Nephron (organoid): ENCODE data around the gene ZNF519.
"Not testable (repeated sequence)": the region's sequence is repeated elsewhere in the genome, so short reads cannot be mapped to it uniquely, and the experiment has no call there.

ENCODE experiments used
- H3K27ac Mint-ChIP-seq, 3 experiments: 2 replicates each; pipeline ENCODE4 v1.8.0; 2020; ENCODE audit warnings: mixed read lengths in 3 of 3, mild to moderate bottlenecking in 2 of 3, moderate library complexity in 1 of 3
- H3K27me3 Mint-ChIP-seq: 2 replicates; pipeline ENCODE4 v1.8.0; 2021; ENCODE audit warnings: low read depth, mild to moderate bottlenecking, moderate library complexity, mixed read lengths
- H3K36me3 Mint-ChIP-seq: 2 replicates; pipeline ENCODE4 v1.8.0; 2020; ENCODE audit warnings: low read depth, mixed read lengths
- H3K4me1 Mint-ChIP-seq: 2 replicates; pipeline ENCODE4 v1.8.0; 2020; ENCODE audit warnings: mixed read lengths
- H3K4me3 Mint-ChIP-seq, 3 experiments: 2 replicates each; pipeline ENCODE4 v1.8.0; 2020; ENCODE audit warnings: mild to moderate bottlenecking in 3 of 3, mixed read lengths in 3 of 3, moderate library complexity in 2 of 3
- H3K9me3 Mint-ChIP-seq: 2 replicates; pipeline ENCODE4 v1.8.0; 2020; ENCODE audit warnings: mixed read lengths

The ZNF519 gene

DNA sequence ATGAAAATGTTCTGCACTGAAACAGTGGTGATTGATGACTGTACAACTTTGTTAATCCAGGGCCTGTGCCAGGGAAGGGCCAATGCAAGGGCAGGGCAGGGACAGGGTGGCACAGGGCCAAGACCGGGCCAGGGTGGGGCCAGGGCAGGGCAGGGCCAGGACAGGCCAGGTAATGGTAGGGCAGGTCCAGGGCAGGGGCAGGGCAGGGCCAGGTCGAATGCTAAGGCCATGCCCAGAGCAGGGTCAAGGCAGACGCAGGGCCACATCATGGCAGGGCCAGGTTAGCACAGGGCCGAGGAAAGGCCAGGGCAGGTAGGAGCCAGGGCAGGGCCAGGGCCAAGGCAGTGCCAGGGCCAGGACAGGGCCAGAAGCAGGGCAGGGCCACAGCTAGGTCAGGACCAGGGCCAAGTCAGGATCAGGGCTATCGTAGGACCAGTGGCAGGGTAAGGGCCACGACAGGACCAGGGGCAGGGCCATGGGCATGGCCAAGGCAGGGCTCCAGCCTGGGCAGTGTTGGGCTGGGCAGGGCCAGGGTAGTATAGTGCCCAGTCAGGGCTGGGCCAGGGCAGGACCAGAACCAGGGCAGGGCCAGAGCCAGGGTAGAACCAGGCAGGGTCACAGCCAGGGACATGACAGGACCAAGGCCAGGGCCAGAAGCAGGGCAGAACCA, 38.3 kb upstream of the ZNF519 start:
- peaks cover 21% of the 10 kb centered on the region for H3K9me3 Mint-ChIP-seq
- not testable (repeated sequence) for H3K36me3 Mint-ChIP-seq, H3K27ac Mint-ChIP-seq, H3K4me3 Mint-ChIP-seq, H3K4me1 Mint-ChIP-seq, H3K27me3 Mint-ChIP-seq

DNA sequence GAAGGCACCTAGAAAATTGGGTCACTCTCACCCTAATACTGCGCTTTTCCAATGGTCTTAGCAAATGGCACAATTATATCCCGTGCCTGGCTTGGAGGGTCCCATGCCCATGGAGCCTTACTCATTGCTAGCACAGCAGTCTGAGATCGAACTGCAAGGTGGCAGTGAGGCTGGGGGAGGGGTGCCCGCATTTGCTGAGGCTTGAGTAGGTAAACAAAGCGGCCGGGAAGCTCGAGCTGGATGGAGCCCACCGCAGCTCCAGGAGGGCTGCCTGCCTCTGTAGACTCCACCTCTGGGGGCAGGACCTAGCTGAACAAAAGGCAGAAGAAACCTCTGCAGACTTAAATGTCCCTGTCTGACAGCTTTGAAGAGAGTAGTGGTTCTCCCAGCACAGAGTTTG, 30.7 kb upstream of the ZNF519 start:
- H3K4me1 Mint-ChIP-seq, H3K27me3 Mint-ChIP-seq, H3K36me3 Mint-ChIP-seq, H3K27ac Mint-ChIP-seq, H3K4me3 Mint-ChIP-seq: not testable (repeated sequence)
- peaks cover 16% of the 10 kb centered on the region for H3K9me3 Mint-ChIP-seq

DNA sequence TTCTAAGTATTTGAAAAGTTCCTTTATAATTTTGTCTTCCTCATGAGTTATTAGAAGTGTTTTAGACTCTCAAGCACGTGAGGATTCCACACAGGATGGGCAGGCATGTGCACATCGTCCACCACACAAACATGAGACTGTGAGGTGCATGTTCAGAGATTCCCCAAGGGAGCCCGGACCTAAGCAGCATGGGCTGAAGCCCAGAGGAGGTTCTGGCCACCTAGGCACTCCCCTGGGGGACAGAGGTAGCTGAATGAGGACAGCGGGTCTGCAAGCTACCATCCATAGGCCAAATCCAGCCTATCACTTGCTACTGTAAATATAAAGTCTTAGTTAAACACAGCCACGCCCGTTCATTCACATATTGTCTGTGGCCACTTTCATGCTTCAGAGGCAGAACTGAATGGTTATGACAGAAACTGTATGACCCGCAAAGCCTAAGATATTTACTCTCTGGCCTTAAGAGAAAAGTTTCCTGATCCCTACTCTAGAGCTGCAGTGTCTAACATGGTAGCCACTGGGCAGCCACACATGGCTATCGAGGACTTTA, 19.4 kb upstream of the ZNF519 start:
- not testable (repeated sequence) for H3K4me1 Mint-ChIP-seq, H3K27me3 Mint-ChIP-seq, H3K9me3 Mint-ChIP-seq, H3K27ac Mint-ChIP-seq, H3K36me3 Mint-ChIP-seq, H3K4me3 Mint-ChIP-seq

DNA sequence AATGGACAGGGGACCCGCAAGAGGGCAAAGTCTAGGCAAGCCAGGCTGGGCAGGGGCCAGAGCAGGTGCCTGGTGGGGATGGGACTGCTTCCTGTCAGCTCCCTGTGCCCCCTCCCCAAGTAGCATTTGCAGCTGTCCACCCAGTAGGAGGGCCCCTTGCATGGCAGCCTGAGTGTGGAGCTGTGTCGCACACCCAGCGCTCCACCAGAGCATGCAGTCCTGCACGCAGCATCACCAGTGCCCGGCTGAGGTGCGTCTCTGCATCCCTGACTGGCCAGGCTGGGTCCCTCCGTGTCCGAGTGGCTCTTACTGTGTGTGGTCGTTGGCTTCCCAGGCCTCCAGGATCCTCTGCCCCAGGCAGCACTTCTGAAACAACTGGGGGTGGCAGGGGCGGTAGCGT, 18.5 kb upstream of the ZNF519 start:
- H3K9me3 Mint-ChIP-seq, H3K4me3 Mint-ChIP-seq, H3K36me3 Mint-ChIP-seq, H3K27me3 Mint-ChIP-seq, H3K27ac Mint-ChIP-seq, H3K4me1 Mint-ChIP-seq: not testable (repeated sequence)

DNA sequence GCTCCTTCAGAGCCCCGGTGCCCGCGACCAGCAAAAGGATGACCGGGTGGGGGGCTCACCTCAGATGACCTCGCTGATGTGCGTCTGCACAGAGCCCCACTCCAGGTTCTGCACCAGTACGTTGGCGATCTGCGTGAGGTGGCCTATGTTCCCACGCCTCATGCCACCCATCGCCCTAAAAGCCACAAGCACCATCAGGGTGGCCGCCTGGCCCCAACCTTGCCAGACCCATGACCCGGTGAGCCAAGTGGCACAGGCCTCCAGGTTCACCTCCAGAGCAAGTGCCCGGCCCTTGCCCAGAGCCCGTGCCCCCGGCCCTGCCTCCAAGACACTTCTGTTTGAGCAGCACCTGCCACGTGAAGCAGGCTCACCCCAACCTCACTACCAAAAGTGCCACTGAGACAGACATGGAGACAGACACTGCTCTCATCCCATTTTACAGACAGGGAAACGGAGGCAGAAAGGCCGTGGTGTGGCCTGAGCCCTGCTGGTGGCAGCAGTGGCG, 17.7 kb upstream of the ZNF519 start:
- not testable (repeated sequence) for H3K27me3 Mint-ChIP-seq, H3K4me3 Mint-ChIP-seq, H3K36me3 Mint-ChIP-seq, H3K9me3 Mint-ChIP-seq, H3K27ac Mint-ChIP-seq, H3K4me1 Mint-ChIP-seq

DNA sequence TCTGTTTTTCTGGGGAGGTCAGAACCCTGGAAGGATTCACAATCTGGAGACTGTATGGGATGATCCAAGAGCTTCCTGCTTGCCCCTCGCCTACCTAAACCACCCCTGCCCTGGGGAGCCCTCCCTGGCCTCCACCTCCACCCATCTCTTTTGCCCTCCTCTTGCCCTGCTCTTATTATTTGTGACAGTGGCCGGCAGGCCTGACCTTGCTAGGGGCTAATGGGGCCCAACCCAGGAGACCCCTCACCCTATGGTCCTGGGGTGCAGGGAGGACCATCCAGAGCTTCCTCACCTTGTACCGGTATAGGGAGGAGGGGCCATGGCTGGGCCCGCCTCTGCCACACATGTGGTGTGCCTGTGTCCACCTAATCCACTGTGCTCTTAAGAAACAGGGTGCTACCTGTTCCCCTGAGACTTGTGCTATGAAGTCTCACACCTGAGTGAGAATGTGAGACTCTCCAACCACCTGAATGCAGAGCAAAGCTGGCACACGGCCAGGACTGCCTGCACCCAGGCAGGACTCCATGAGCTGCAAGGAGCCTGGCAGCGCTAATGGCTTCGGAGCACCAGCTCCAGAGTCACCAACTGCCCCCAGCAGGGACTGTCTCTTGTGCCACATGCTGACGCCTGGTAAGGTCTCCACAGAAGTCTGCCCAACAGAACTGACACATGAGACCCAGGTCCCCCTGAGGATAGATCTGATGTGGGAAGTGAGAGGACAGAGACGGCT, 17.1 kb upstream of the ZNF519 start:
- not testable (repeated sequence) for H3K36me3 Mint-ChIP-seq, H3K9me3 Mint-ChIP-seq, H3K27ac Mint-ChIP-seq, H3K4me3 Mint-ChIP-seq, H3K27me3 Mint-ChIP-seq, H3K4me1 Mint-ChIP-seq

DNA sequence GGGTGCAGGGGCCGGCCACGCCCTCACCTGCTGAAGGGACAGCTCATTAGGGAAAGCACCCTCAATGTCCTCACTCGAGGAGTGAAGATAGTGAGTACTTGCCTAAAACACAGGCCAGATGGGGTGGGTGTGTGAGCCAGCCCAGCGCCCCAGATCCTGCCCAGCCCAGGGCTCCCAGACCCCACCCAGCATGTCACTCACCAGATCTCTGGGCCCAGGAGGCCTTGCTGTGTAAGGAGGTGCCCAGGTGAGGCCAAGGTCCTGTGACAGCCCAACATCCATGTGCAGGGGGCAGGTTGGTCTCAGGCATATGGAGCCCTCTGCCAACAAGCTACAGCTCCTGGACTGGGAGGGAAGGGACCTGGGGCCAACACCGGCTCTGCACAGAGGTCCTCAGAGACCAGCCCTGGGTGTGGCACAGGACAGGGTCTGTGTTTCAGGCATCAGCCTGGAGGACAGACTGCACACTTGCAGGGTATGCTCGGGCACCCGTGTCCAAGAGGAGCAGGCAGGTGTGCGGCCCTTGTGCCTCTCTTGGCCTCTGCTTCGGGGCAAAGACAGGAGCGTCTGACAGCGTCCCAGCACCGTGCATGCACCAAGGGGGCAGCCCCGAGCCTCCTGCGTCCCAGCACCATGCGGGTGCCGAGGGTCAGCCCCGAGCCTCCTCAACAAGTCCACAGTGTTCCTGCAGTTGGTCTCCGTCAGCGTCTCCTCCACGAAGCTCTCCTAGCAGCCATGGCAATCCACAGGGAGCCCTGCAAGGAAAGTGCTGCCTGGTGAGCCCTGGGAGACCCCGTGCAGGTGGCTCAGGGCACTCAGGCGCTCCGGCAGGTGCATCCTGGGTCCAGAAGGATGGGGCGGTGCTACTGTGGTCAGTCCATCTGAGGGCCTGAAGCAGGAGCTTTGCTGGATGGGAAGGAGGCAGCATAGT, 16.0 kb upstream of the ZNF519 start:
- not testable (repeated sequence) for H3K36me3 Mint-ChIP-seq, H3K4me3 Mint-ChIP-seq, H3K4me1 Mint-ChIP-seq, H3K9me3 Mint-ChIP-seq, H3K27me3 Mint-ChIP-seq, H3K27ac Mint-ChIP-seq

DNA sequence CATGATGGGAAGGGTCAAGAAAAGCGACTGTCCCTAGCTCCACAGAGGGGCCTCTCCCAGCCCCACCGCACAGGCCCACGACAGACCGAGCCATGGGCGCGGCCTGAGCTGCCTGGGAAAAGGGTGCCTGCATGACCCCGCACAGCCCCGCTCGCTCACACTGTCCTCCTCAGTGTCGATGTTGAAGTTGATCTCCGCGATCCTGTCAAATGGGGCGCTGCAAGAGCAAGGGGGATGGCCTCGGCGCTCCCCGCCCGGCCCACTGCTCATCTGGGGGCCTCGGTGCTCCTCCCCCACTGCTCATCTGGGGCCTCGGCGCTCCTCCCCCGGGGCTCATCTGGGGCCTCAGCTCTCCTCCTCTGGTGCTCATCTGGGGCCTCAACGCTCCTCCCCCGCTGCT, 14.5 kb upstream of the ZNF519 start:
- H3K9me3 Mint-ChIP-seq, H3K4me1 Mint-ChIP-seq: not testable (repeated sequence)

DNA sequence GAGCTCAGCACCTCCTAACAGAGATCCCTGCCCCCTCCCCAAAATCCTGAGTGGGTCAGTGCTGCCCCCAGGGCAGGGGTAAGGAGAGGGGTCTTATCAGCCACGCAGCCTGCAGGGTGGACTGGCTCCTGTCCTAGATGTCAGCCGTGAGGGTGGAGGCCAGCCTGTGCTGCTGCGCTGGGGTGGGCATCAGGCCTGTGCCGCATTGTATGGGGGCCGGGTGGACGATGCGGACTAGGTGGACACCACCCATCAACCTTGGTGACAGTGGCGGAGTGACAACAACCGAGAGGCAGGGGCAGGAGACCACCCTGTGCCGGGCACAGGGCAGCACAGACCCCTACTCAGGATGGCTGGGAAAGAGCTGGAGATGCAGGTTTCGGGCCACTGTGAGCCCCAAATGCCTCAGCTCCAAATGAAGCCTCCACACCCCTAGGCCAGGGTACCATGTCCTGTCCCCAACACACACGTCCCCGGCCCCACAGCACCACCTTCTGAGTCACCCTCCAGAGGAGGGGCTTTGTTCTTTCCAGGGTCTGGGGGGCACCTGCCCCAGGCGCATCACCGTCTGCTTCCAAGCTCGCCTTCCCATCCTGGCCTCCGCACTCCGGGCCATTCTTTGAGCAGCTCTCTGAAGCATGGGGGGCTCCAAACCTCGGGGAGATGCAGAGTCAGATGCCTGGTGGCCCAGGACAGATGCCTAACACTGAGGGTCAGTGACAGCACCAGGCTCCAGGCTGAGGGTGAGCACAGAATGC, 13.5 kb upstream of the ZNF519 start:
- not testable (repeated sequence) for H3K4me3 Mint-ChIP-seq, H3K27me3 Mint-ChIP-seq, H3K27ac Mint-ChIP-seq, H3K4me1 Mint-ChIP-seq, H3K9me3 Mint-ChIP-seq, H3K36me3 Mint-ChIP-seq

More for the DNA sequence above, 14.5 kb upstream of the ZNF519 start:
- not testable (repeated sequence) for H3K27ac Mint-ChIP-seq, H3K27me3 Mint-ChIP-seq, H3K4me3 Mint-ChIP-seq, H3K36me3 Mint-ChIP-seq

DNA sequence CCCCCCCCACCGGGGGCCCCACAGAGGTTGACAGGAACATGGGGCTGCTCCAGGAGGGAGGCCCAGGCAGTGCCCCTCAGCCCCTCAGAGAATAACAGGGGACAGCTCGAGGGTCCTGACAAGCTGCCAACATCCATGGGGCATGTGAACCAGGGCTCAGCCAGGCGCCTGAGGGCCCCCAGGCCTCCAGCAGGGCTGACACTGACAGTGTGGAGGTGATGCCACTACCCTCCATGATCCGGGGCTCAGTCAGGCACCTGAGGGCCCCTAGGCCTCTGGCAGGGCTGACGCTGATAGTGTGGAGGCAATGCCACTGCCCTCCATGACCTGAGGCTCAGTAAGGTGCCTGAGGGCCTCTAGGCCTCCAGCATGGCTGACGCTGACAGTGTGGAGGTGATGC, 12.8 kb upstream of the ZNF519 start:
- H3K36me3 Mint-ChIP-seq, H3K4me3 Mint-ChIP-seq, H3K9me3 Mint-ChIP-seq, H3K27ac Mint-ChIP-seq, H3K27me3 Mint-ChIP-seq, H3K4me1 Mint-ChIP-seq: not testable (repeated sequence)
